ENCODE data around the gene DGKQ.
"Not testable (repeated sequence)": the region's sequence is repeated elsewhere in the genome, so short reads cannot be mapped to it uniquely, and the experiment has no call there.

DGKQ gene

GRCh38 chr4:978957-979701 lies 5.8 kb upstream of the DGKQ start:
- Histone ChIP-seq H3K36me3 (no peaks in the 10 kb centered on the region), H3K27ac (peak overlapping the region; percentile 70), H3K27me3 (peaks cover 5% of the 10 kb centered on the region), H3K4me1 (ENCODE audit: control insufficient read depth in 1 of 2, insufficient read depth in 1 of 2, low read depth in 1 of 2, low read length in 1 of 2) (peaks cover 18 to 20% of the 10 kb centered on the region in 2 experiments), H3K9me3 (no peaks in the 10 kb centered on the region), H3K4me3 (ENCODE audit: low read depth in 1 of 2, low read length in 1 of 2) (peak overlapping the region; percentile 36 to 38)
- no peak for TF ChIP-seq CTCF (IDR thresholded peaks at IDR 0.05)

- H3K27ac ChIP-seq; H3K4me3 ChIP-seq (ENCODE audit: low read depth in 1 of 2, low read length in 1 of 2); H3K36me3 ChIP-seq; H3K9me3 ChIP-seq: not testable (repeated sequence)
- Histone ChIP-seq H3K4me1 (ENCODE audit: control insufficient read depth in 1 of 2, insufficient read depth in 1 of 2, low read depth in 1 of 2, low read length in 1 of 2) (peaks cover 26 to 38% of the 10 kb centered on the region in 2 experiments), H3K27me3 (peaks cover 30% of the 10 kb centered on the region)
Measured at GRCh38 chr4:976016-976415, 2.6 kb upstream of the DGKQ start.

- Histone ChIP-seq H3K9me3 (no peaks in the 10 kb centered on the region), H3K4me3 (ENCODE audit: low read depth in 1 of 2, low read length in 1 of 2) (no peak overlapping the region)
- no peak for TF ChIP-seq CTCF (IDR thresholded peaks at IDR 0.05)
Measured at GRCh38 chr4:974668-975067, 1.3 kb upstream of the DGKQ start.

GRCh38 chr4:972651-973424 lies 531 bp downstream of the DGKQ start:
- H3K27ac ChIP-seq = peak overlapping the region; percentile 56
- peak overlapping the region; percentile 67 to 79 for H3K4me3 ChIP-seq (ENCODE audit: low read depth in 1 of 2, low read length in 1 of 2)
- H3K36me3 ChIP-seq = no peaks in the 10 kb centered on the region
- no peaks in the 10 kb centered on the region for H3K9me3 ChIP-seq
- peaks cover 8 to 17% of the 10 kb centered on the region in 2 experiments for H3K4me1 ChIP-seq (ENCODE audit: control insufficient read depth in 1 of 2, insufficient read depth in 1 of 2, low read depth in 1 of 2, low read length in 1 of 2)
- no peak for TF ChIP-seq CTCF (IDR thresholded peaks at IDR 0.05)
- H3K27me3 ChIP-seq = peaks cover 58% of the 10 kb centered on the region

More at GRCh38 chr4:974668-975067, 1.3 kb upstream of the DGKQ start:
- Histone ChIP-seq H3K27ac (no peak overlapping the region), H3K4me1 (ENCODE audit: control insufficient read depth in 1 of 2, insufficient read depth in 1 of 2, low read depth in 1 of 2, low read length in 1 of 2) (peaks cover 24 to 33% of the 10 kb centered on the region in 2 experiments), H3K36me3 (no peaks in the 10 kb centered on the region), H3K27me3 (peaks cover 42% of the 10 kb centered on the region)

- Histone ChIP-seq H3K9me3 (no peaks in the 10 kb centered on the region), H3K4me1 (ENCODE audit: control insufficient read depth in 1 of 2, insufficient read depth in 1 of 2, low read depth in 1 of 2, low read length in 1 of 2) (peaks cover 8 to 17% of the 10 kb centered on the region in 2 experiments), H3K4me3 (ENCODE audit: low read depth in 1 of 2, low read length in 1 of 2) (peak overlapping the region in 1 of 2 experiments; percentile 79), H3K36me3 (peaks cover 9% of the 10 kb centered on the region), H3K27me3 (peaks cover 68% of the 10 kb centered on the region), H3K27ac (no peak overlapping the region)
- TF ChIP-seq CTCF (IDR thresholded peaks at IDR 0.05) = no peak
Measured at GRCh38 chr4:971666-972500, 1.5 kb downstream of the DGKQ start.

Data from neutrophil (primary cell).